ENCODE results near the gene ITGAE.
"Not testable (repeated sequence)": the region's sequence is repeated elsewhere in the genome, so short reads cannot be mapped to it uniquely, and the experiment has no call there.

Gene ITGAE

GRCh38 chr17:3795390-3796102, 5.4 kb downstream of the ITGAE start:
- DNase-seq (ENCODE audit: low read depth), result no peak

- no peak for DNase-seq (ENCODE audit: low read depth)
Observed at GRCh38 chr17:3794557-3795389, 6.2 kb downstream of the ITGAE start.

GRCh38 chr17:3794152-3794551, 6.8 kb downstream of the ITGAE start:
- DNase-seq (ENCODE audit: low read depth), result not testable (repeated sequence)

GRCh38 chr17:3793258-3793657, 7.7 kb downstream of the ITGAE start:
- DNase-seq (ENCODE audit: low read depth), result not testable (repeated sequence)

- no peak for DNase-seq (ENCODE audit: low read depth)
Observed at GRCh38 chr17:3792481-3792880, 8.5 kb downstream of the ITGAE start.

GRCh38 chr17:3788200-3788599, 12.8 kb downstream of the ITGAE start:
- no peak for DNase-seq (ENCODE audit: low read depth)

- DNase-seq (ENCODE audit: low read depth), result not testable (repeated sequence)
Observed at GRCh38 chr17:3785323-3785722, 15.7 kb downstream of the ITGAE start.

GRCh38 chr17:3782751-3783150, 18.2 kb downstream of the ITGAE start:
- DNase-seq (ENCODE audit: low read depth), result no peak

GRCh38 chr17:3780986-3781385, 20.0 kb downstream of the ITGAE start:
- DNase-seq (ENCODE audit: low read depth), result no peak

GRCh38 chr17:3777366-3778120, 23.4 kb downstream of the ITGAE start:
- no peak for DNase-seq (ENCODE audit: low read depth)

GRCh38 chr17:3773966-3774365, 27.0 kb downstream of the ITGAE start:
- no peak for DNase-seq (ENCODE audit: low read depth)

- DNase-seq (ENCODE audit: low read depth), result no peak
Observed at GRCh38 chr17:3773511-3773910, 27.5 kb downstream of the ITGAE start.

GRCh38 chr17:3772764-3773163, 28.2 kb downstream of the ITGAE start:
- DNase-seq (ENCODE audit: low read depth), result no peak

GRCh38 chr17:3771140-3771539, 29.8 kb downstream of the ITGAE start:
- DNase-seq (ENCODE audit: low read depth), result no peak

- no peak for DNase-seq (ENCODE audit: low read depth)
Observed at GRCh38 chr17:3770466-3770865, 30.5 kb downstream of the ITGAE start.

GRCh38 chr17:3768769-3769168, 32.2 kb downstream of the ITGAE start:
- no peak for DNase-seq (ENCODE audit: low read depth)

GRCh38 chr17:3768341-3768740, 32.6 kb downstream of the ITGAE start:
- DNase-seq (ENCODE audit: low read depth), result no peak

- no peak for DNase-seq (ENCODE audit: low read depth)
Observed at GRCh38 chr17:3766779-3767178, 34.2 kb downstream of the ITGAE start.

- no peak for DNase-seq (ENCODE audit: low read depth)
Observed at GRCh38 chr17:3765981-3766380, 35.0 kb downstream of the ITGAE start.

- no peak for DNase-seq (ENCODE audit: low read depth)
Observed at GRCh38 chr17:3763777-3764170, 37.2 kb downstream of the ITGAE start.

GRCh38 chr17:3762922-3763776, 37.8 kb downstream of the ITGAE start:
- DNase-seq (ENCODE audit: low read depth), result no peak

- DNase-seq (ENCODE audit: low read depth), result no peak
Observed at GRCh38 chr17:3761918-3762380, 39.0 kb downstream of the ITGAE start.
